Measurements from ENCODE around the gene RENBP. TPM values are rescaled to one million over a fixed set of nuclear protein-coding genes. Genes with fewer than 3 reads are reported as not detected.

The RENBP gene
- total and polyA plus RNA-seq, 9 of the 15 experiments (the other 6 are each of a cell fraction or from before 2014, with no cell fraction given): 0.07 to 14.8 (median 10.6) TPM; not detected in 1

DNA sequence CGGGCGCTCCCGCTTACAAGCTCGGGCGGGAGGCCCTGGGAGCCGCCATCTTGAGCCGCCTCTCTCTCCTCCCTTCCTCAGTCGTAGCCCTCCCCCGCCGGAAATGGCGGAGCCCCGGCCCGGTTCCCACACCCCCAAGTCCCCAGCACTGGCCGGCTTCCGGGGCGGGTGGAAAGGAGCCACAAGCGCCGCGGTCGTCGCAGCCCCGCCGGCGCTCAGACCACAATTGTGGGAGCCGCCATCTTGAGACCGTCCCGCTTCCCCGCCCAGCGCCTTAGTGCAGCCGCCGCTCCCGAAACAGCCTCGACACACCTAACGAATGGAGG, 26.6 kb upstream of the RENBP start (continued):
- TF ChIP-seq, protein P1, sequence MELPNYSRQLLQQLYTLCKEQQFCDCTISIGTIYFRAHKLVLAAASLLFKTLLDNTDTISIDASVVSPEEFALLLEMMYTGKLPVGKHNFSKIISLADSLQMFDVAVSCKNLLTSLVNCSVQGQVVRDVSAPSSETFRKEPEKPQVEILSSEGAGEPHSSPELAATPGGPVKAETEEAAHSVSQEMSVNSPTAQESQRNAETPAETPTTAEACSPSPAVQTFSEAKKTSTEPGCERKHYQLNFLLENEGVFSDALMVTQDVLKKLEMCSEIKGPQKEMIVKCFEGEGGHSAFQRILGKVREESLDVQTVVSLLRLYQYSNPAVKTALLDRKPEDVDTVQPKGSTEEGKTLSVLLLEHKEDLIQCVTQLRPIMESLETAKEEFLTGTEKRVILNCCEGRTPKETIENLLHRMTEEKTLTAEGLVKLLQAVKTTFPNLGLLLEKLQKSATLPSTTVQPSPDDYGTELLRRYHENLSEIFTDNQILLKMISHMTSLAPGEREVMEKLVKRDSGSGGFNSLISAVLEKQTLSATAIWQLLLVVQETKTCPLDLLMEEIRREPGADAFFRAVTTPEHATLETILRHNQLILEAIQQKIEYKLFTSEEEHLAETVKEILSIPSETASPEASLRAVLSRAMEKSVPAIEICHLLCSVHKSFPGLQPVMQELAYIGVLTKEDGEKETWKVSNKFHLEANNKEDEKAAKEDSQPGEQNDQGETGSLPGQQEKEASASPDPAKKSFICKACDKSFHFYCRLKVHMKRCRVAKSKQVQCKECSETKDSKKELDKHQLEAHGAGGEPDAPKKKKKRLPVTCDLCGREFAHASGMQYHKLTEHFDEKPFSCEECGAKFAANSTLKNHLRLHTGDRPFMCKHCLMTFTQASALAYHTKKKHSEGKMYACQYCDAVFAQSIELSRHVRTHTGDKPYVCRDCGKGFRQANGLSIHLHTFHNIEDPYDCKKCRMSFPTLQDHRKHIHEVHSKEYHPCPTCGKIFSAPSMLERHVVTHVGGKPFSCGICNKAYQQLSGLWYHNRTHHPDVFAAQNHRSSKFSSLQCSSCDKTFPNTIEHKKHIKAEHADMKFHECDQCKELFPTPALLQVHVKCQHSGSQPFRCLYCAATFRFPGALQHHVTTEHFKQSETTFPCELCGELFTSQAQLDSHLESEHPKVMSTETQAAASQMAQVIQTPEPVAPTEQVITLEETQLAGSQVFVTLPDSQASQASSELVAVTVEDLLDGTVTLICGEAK (IDR thresholded peaks at IDR 0.05): peak; percentile 95
- TF ChIP-seq, protein P1 (CRISPR knock-in tag; IDR thresholded peaks at IDR 0.05): no peak
- TF ChIP-seq SMAD4 (CRISPR knock-in tag; conservative IDR thresholded peaks at IDR 0.05) (no peak), CAMTA2 (CRISPR knock-in tag; conservative IDR thresholded peaks at IDR 0.05) (no peak), MTF1 (CRISPR knock-in tag; IDR thresholded peaks at IDR 0.05; ENCODE audit: borderline replicate concordance) (no peak), ELF1 (tag; IDR thresholded peaks at IDR 0.05) (no peak; the same call in 1 of the 2 replicates), SIN3B (IDR thresholded peaks at IDR 0.05; ENCODE audit: low read depth) (no peak; the same call in 1 of the 2 replicates), YY1 (IDR thresholded peaks at IDR 0.05; ENCODE audit: borderline replicate concordance in 1 of 3, control insufficient read depth in 1 of 3, extremely low read depth in 1 of 3, insufficient read depth in 3 of 3, insufficient read length in 1 of 3, insufficient replicate concordance in 2 of 3, low read depth in 1 of 3, low read length in 2 of 3) (peak; percentile 85 to 93 (median 90)), NCOA1 (IDR thresholded peaks at IDR 0.05; ENCODE audit: low read depth) (peak; percentile 65), ZNF431 (CRISPR knock-in tag; IDR thresholded peaks at IDR 0.05) (0 out of 2 replicates have a peak, but pooled peaks have one; percentile 16), SRSF1 (IDR thresholded peaks at IDR 0.05; ENCODE audit: low read depth, low read length) (0 out of 2 replicates have a peak, but pooled peaks have one; percentile 44)
- TF ChIP-seq, protein P2, sequence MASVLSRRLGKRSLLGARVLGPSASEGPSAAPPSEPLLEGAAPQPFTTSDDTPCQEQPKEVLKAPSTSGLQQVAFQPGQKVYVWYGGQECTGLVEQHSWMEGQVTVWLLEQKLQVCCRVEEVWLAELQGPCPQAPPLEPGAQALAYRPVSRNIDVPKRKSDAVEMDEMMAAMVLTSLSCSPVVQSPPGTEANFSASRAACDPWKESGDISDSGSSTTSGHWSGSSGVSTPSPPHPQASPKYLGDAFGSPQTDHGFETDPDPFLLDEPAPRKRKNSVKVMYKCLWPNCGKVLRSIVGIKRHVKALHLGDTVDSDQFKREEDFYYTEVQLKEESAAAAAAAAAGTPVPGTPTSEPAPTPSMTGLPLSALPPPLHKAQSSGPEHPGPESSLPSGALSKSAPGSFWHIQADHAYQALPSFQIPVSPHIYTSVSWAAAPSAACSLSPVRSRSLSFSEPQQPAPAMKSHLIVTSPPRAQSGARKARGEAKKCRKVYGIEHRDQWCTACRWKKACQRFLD (CRISPR knock-in tag; IDR thresholded peaks at IDR 0.05): no peak
- TF ChIP-seq, protein P3, sequence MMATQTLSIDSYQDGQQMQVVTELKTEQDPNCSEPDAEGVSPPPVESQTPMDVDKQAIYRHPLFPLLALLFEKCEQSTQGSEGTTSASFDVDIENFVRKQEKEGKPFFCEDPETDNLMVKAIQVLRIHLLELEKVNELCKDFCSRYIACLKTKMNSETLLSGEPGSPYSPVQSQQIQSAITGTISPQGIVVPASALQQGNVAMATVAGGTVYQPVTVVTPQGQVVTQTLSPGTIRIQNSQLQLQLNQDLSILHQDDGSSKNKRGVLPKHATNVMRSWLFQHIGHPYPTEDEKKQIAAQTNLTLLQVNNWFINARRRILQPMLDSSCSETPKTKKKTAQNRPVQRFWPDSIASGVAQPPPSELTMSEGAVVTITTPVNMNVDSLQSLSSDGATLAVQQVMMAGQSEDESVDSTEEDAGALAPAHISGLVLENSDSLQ (IDR thresholded peaks at IDR 0.05): peak; percentile 5; the same call in 1 of the 2 replicates
